ENCODE measurements around the gene CARD14.
A peak's percentile ranks its signal among the peaks of the same experiment; 100 is the strongest.
"Not testable (repeated sequence)": the region's sequence is repeated elsewhere in the genome, so short reads cannot be mapped to it uniquely, and the experiment has no call there.

CARD14 gene

GRCh38 chr17:80187090-80187489 is 17.3 kb downstream of the CARD14 start:
- no peak for DNase-seq

DNA sequence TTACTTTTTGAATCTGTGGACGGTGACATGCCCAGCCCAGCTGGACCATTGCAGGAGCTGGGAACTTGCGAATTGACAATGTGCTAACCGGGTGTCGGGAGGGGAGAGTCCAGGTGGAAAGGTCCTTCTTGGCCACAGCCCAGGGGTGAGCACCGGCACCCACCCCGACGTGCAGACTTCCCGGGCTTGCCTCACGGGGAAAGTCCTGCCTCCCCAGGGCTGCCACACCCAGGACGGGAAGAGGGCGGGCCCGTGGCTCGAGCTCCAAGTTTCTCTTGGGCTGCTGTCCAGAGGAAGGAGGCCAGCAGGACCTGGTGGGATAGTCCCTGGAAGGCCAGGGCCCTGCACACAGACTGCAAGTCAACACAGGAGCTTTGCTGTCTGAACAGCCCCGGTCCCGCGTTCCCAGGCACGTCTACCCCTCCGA is 17.7 kb downstream of the CARD14 start:
- DNase-seq = no peak

DNA sequence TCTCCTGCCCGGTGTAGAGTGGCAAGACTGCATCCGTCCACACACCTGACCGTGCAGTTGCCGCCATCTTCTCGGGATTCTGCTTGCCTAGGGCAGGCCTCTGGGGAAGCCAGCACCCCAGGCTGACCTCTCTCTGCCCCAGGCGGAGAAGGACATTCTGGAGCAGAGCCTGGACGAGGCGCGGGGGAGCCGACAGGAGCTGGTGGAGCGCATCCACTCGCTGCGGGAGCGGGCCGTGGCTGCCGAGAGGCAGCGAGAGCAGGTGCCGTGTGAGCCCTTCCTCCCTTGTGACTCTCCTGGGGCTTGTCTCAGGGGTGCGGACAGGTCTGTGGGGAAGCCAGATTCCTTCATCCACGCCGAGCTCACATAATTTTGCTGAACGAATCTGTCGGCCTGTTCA is 19.8 kb downstream of the CARD14 start:
- no peak for DNase-seq

DNA sequence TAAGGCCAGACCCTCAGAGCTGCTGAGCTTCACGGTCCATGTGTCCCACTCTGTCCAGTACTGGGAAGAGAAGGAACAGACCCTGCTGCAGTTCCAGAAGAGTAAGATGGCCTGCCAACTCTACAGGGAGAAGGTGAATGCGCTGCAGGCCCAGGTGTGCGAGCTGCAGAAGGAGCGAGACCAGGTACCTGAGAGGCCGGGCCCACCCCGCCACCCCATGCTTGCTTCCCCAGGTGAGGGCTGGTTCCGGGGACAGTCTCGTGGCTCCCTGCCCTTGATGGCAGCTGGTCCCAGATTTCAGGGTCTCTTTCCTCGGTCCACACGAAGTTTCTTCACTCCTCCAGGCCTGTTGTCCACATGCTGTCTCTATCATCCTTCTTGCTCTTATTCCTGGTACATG is 20.9 kb downstream of the CARD14 start:
- no peak for DNase-seq

DNA sequence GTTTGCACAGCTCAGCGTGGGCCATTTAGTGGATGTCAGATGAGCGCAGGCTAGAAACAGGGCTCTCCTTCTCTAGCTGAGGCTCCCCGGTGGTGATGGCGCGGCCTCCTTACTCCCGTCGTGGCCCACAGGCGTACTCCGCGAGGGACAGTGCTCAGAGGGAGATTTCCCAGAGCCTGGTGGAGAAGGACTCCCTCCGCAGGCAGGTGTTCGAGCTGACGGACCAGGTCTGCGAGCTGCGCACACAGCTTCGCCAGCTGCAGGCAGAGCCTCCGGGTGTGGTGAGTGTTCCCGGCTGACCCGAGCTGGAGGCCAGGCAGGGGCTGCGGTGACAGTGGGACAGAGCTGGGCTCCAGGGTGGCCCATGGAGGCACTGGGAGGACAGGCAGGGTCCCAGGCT is 21.4 kb downstream of the CARD14 start:
- DNase-seq = no peak

GRCh38 chr17:80191865-80192661 is 22.2 kb downstream of the CARD14 start:
- no peak for DNase-seq

- DNase-seq = no peak
Observed at GRCh38 chr17:80195141-80195540, 25.3 kb downstream of the CARD14 start.

- DNase-seq = peak; percentile 32
Observed at GRCh38 chr17:80195671-80196529, 26.1 kb downstream of the CARD14 start.

DNA sequence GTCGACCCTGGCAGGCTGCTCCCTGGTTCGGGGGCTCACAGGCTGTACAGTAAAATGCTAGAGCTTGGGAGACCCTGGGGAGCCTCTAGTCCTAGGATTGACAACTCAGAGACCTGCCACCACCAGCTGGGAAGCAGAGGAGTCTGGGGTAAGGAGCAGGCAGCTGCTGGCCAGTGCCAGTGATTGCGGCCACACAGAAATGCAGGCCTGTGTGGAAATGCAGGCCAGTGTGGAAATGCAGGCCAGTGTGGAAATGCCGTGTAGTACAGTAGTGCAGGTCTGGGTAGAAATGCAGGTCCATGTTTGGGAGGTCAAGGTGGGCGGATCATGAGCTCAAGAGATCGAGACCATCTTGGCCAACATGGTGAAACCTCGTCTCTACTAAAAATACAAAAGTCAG is 26.8 kb downstream of the CARD14 start:
- no peak for DNase-seq

DNA sequence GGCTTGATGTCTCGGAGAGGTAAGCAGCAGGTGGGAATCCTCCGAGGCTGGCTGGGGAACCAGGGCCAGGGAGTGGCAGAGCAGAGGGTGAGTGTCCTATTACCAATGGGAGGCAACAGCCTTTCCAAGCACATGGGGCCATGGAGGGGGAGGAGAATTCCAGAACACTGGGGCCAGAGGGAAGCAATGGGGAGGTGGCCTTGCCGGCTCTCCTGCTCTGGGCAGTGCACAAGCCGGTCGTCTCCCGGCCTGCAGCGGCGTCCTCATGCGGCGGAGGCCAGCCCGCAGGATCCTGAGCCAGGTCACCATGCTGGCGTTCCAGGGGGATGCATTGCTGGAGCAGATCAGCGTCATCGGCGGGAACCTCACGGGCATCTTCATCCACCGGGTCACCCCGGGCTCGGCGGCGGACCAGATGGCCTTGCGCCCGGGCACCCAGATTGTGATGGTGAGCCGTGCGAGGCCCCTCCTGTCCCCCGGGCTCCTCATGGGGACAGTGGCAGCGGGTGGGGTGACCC is 28.4 kb downstream of the CARD14 start:
- no peak for DNase-seq

DNA sequence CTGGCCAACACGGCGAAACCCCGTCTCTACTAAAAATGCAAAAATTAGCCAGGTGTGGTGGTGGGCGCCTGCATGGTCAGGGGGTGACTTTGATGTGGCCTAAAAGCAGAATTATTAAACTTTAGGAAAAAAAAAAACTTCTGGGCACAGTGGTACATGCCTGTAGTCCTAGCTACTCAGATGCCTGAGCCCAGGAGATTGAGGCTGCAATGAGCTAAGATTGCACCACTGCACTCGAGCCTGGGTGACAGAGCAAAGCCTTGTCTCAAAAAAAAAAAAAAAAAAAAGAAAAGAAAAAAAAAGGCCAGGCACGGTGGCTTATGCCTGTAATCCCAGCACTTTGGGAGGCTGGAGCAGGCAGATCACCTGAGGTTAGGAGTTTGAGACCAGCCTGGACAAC is 29.5 kb downstream of the CARD14 start:
- not testable (repeated sequence) for DNase-seq

DNA sequence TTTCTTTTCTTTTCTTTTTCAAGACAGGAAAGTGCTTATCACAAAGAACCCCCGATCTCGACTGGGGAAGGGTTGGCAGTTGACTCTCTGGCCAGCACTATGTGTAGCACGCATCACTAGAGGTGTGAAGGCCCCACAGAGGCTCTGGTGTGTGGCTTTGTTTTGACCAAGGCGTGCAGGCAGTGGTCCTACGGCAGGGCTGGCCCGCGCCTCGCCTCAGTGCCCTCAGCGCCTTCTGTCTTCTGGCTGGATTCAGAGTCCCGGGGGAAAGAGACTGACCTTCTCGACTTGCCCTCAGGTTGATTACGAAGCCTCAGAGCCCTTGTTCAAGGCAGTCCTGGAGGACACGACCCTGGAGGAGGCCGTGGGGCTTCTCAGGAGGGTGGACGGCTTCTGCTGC is 31.6 kb downstream of the CARD14 start:
- DNase-seq = no peak

- DNase-seq = no peak
Observed at GRCh38 chr17:80202197-80202596, 32.4 kb downstream of the CARD14 start.

DNA sequence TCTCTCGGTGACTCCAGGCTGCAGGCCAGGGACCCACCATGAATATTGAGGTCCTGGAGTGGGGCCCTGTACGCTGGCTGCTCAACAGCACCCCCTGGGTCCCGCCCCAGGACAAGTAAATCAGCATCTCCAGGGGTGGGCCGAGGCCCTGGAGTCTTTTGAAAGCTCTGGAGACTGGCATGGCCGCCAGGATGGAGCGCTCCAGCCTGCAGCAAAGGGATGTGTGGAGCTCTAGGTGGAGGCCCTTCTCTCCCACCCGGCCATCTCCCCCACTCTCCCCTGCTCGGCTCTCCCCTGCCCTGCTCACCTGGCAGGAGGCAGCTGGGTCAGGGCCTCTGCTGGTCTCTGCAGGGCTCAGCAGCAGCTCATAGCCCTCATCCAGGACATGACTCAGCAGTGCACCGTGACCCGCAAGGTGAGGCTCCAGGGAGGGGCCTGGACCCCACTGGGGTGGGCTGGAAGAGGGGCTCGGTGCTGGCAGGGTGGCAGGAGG is 33.7 kb downstream of the CARD14 start:
- no peak for DNase-seq

DNA sequence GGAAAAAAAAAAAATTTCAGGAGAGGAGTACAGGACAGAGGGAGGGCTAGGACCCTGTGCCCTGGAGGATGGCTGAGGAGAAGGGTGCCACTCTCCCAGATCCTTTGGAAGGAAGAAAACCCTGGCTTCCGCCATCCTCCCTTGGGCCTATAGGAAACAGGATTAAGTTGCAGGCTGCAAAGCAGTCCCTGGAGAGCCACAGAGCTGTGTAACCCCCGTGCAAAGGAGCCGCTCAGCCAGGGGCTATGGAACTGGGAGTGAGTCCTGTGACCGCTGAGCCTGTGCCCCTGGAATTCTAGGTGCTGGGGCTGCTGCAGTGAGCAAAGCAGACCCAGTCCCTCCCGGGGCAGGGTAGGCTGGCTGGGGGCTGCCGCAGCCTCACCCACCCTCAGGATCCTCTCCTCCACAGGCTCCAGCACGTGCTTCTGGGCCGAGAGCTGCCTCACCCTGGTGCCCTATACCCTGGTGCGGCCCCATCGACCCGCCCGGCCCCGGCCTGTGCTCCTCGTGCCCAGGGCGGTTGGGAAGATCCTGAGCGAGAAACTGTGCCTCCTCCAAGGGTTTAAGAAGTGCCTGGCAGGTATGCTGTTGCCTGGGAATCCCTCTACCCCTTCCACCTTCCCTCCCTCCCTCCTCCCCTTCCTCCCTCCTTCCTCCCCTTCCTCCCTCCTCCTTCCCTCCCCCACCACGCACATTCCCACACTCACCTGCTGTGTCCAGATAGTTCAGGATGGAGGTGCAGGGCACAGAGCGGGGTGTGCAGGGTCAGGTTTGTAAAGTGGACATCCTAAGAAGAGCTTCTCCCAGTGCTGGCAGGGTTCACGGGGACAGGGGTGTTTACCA is 35.0 kb downstream of the CARD14 start:
- DNase-seq = no peak

- DNase-seq = no peak
Observed at GRCh38 chr17:80205811-80206210, 36.0 kb downstream of the CARD14 start.

- no peak for DNase-seq
Observed at GRCh38 chr17:80208050-80208449, 38.2 kb downstream of the CARD14 start.

- DNase-seq = no peak
Observed at GRCh38 chr17:80209765-80210164, 39.9 kb downstream of the CARD14 start.

DNA sequence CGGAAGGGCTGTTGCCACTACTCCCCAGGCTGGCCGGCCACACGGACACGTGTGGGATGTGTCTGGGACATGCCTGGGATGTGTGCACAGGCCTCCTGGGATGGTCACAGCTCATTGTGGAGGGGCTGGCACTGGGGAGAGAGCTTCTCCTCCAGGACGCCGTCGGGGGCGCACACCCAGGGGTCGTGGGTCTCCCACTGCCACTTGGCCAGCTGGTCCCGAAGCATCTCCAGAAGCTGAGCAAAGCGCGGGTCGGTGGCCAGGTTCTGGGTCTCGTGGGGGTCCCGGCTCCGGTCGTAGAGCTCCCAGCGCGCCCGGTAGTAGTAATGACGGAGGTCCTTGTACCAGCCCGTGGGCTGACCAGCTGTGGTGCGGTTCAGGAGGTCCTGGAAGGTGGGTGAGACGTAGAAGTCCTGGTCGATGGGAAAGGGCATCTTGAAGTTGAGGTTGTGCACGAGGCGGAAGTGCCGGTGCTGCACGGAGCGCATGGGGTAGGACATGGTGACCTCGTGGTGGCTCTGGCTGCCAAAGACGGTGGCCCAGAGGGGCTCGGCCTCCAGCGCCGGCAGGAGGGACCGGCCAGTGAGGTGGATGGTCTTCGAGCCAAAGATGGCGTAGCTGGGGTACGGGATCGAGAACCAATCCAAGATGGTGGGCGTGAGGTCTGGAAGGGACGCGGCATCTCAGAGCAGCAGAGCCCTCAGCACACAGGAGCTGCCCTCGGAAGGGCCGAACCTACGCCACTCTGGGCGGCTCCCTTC is 40.7 kb downstream of the CARD14 start:
- no peak for DNase-seq

- no peak for DNase-seq
Observed at GRCh38 chr17:80212109-80212508, 42.3 kb downstream of the CARD14 start.

DNA sequence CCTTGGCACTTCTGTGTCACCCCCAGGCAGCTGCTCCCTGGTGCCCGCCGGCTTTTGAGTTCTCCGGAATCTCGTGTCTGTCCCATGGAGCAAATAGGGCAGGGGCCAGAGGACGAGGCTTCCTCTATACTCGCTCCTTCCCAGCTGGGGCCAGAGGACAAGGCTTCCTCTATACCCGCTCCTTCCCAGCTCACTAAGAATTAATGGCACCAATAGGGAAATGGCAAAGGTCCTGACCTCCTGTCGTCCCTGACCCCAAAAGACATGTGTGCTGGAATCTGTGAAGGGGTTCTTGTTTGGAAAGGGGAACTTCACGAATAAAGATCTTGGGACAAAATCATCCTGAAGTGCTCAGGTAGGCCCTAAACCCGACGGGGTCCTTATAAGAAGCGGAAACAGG is 42.7 kb downstream of the CARD14 start:
- DNase-seq = no peak

Measured in OCI-M1 (cell line).